Uterus (tissue), 4 donors: ENCODE measurements around the gene GRIN2C. TPM values are rescaled to one million over a fixed set of nuclear protein-coding genes. Genes with fewer than 3 reads are reported as not detected.
"Not testable (repeated sequence)": the region's sequence is repeated elsewhere in the genome, so short reads cannot be mapped to it uniquely, and the experiment has no call there.

Source experiments
- DNase-seq, 2 donors: peaks; one replicate each; pipeline ENCODE4 v3.0.0-alpha.2; 2019 to 2020
- H3K27ac ChIP-seq, 2 donors: fragments of 200-600 bp; sonication (generic); 1 replicate in 1 of 2; 2 replicates in 1 of 2; pipeline ENCODE4 v1.5.1; 2016 to 2018
- H3K27me3 ChIP-seq, 2 donors: fragments of 200-600 bp; sonication (generic); one replicate each; pipeline ENCODE4 v1.5.1; 2018 to 2019; ENCODE audit warnings: control low read depth in 1 of 2
- H3K36me3 ChIP-seq, 2 donors: fragments of 200-600 bp; sonication (generic); one replicate each; pipeline ENCODE4 v1.5.1; 2019; ENCODE audit warnings: control low read depth in 1 of 2
- H3K4me1 ChIP-seq, 2 donors: fragments of 200-600 bp; sonication (generic); one replicate each; pipeline ENCODE4 v1.5.1; 2018 to 2019; ENCODE audit warnings: control low read depth in 1 of 2
- H3K4me3 ChIP-seq, 2 donors: fragments of 200-600 bp; sonication (generic); 1 replicate in 1 of 2; 2 replicates in 1 of 2; pipeline ENCODE4 v1.5.1; 2018 to 2019; ENCODE audit warnings: mild to moderate bottlenecking in 1 of 2
- H3K9me3 ChIP-seq, 2 donors: fragments of 200-600 bp; sonication (generic); one replicate each; pipeline ENCODE4 v1.5.1; 2019; ENCODE audit warnings: control low read depth in 1 of 2
- POLR2A ChIP-seq, 2 donors: fragments of 450-650 bp; IDR thresholded peaks; one replicate each; pipeline ENCODE4 v1.6.1; 2016; ENCODE audit warnings: antibody characterized with exemption in 2 of 2, mild to moderate bottlenecking in 1 of 2, moderate library complexity in 1 of 2
- intact Hi-C: fragments of 100-400 bp; cut with DNase I; formaldehyde crosslinking; loops from one replicate; pipeline ENCODE4 v1.15.1; 2023; ENCODE audit warnings: low total_unique reads
- total RNA-seq, 4 donors: library from RNA; depleted of rRNA in 3 of 4; stranded (reverse); fragments of >200 nt in 3 of 4; gene quantifications; one replicate each; pipeline versions ENCODE4 v1.1.0 to v1.2.4, GENCODE V29; 2014 to 2023
- TF ChIP-seq, protein P1 (sequence below), 4 experiments: fragments of 200-600 bp in 2 of 4; fragments of 450-650 bp in 2 of 4; sonication (generic) in 2 of 4; IDR thresholded peaks; one replicate each; pipeline ENCODE4 v1.5.1; 2016 to 2019; ENCODE audit warnings: antibody characterized with exemption in 4 of 4, mild to moderate bottlenecking in 2 of 4, moderate library complexity in 1 of 4
- donor health status: DM: yes; HTN: yes; CAD: no.

The GRIN2C gene
- under 1 TPM in 2 of 4 donors, not detected in 2; 0.55 to 0.90 TPM for total RNA-seq

GRCh38 chr17:74859459-74860228 lies at the start of gene GRIN2C:
TSS of gene GRIN2C (minus strand) at chr17:74859885. CDS start at chr17:74855092, 4,793 bp downstream.
- DNase-seq, result no peak
- Histone ChIP-seq H3K4me1 (peaks cover 0 to 18% of the 10 kb centered on the region in 2 donors), H3K9me3 (no peaks in the 10 kb centered on the region), H3K36me3 (no peaks in the 10 kb centered on the region), H3K27ac (no peak within 1 kb of the TSS), H3K27me3 (peaks cover 18 to 31% of the 10 kb centered on the region in 2 donors), H3K4me3 (no peak within 1 kb of the TSS)
- no peak for TF ChIP-seq POLR2A (IDR thresholded peaks at IDR 0.05)
- TF ChIP-seq, protein P1, sequence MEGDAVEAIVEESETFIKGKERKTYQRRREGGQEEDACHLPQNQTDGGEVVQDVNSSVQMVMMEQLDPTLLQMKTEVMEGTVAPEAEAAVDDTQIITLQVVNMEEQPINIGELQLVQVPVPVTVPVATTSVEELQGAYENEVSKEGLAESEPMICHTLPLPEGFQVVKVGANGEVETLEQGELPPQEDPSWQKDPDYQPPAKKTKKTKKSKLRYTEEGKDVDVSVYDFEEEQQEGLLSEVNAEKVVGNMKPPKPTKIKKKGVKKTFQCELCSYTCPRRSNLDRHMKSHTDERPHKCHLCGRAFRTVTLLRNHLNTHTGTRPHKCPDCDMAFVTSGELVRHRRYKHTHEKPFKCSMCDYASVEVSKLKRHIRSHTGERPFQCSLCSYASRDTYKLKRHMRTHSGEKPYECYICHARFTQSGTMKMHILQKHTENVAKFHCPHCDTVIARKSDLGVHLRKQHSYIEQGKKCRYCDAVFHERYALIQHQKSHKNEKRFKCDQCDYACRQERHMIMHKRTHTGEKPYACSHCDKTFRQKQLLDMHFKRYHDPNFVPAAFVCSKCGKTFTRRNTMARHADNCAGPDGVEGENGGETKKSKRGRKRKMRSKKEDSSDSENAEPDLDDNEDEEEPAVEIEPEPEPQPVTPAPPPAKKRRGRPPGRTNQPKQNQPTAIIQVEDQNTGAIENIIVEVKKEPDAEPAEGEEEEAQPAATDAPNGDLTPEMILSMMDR (IDR thresholded peaks at IDR 0.05), result peak in 3 of 4 experiments; percentile 8 to 37 (median 11)
- intact Hi-C loops, result loop anchor here (5.0 to 10.0 kb wide), 2 partner anchors 67 to 115 kb away; partner anchors contain the start of gene NHERF1

DNA sequence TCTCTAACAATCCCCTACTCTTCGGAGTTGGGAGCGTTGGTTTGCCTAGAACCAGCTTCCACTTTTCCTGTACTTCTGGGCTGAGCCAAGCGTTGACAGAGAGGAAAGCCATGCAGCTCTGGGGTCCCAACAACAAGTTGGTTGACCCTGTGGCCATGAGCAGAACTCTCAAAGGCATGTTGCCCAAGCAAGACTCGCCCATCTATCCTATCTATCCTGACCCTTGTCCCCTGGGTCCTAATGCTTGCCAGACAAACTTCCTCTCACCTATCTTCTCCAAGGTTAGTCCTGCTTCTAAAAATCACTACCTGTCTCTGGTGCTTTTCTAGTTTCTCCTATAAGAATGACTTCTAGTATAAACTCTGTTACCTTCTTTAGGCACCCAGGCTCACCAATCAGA lies 49.4 kb upstream of the GRIN2C start:
- H3K27me3 ChIP-seq, H3K9me3 ChIP-seq, H3K27ac ChIP-seq, H3K4me3 ChIP-seq, H3K4me1 ChIP-seq, intact Hi-C loops, DNase-seq, H3K36me3 ChIP-seq: not testable (repeated sequence)

- Histone ChIP-seq H3K9me3 (no peaks in the 10 kb centered on the region), H3K36me3 (no peaks in the 10 kb centered on the region), H3K27ac (no peak overlapping the region), H3K4me3 (no peak overlapping the region), H3K4me1 (no peaks in the 10 kb centered on the region), H3K27me3 (peaks cover 0 to 5% of the 10 kb centered on the region in 2 donors)
- intact Hi-C loops, result no loop called here
- no peak for DNase-seq
- TF ChIP-seq, protein P1 (IDR thresholded peaks at IDR 0.05), result no peak
- TF ChIP-seq POLR2A (IDR thresholded peaks at IDR 0.05), result no peak
These were observed 47.3 kb upstream of the GRIN2C start for GRCh38 chr17:74907012-74907411.

GRCh38 chr17:74906214-74906793 lies 46.6 kb upstream of the GRIN2C start:
- H3K4me1 ChIP-seq, H3K36me3 ChIP-seq, H3K27me3 ChIP-seq, H3K4me3 ChIP-seq, H3K9me3 ChIP-seq, DNase-seq, intact Hi-C loops, H3K27ac ChIP-seq: not testable (repeated sequence)

DNA sequence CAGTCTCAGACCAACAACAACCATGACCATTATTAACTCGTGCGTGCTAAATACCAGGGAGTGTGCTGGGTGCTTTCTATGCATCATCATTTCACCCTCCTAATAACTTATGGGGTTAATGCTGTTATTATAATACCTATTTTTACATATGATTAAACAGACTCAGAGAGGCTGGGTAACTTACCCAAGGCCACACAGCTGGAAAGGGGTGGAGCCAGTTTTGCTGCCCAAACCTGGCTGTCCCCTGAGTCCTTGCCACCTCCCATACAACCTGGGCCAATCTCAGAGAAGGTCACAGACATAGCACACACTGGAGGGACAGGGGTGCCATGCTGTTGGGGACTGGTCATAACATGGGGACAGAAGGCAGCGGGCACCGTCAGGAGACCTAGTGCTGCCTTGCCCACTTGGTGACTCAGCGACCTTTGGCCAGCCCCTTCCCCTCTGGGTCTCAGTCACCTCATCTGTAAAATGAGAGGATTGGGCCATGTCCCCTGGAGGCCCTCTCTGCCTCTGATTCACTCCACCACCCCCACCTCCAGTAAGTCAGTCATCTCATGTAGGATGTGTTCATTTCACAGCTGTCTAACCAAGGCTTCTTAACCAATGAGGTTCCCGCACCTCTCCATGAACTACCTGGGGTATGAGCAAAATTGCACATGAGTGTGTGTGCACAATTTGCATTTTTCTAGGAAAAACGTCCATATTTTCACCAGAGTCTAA lies 45.2 kb upstream of the GRIN2C start:
- TF ChIP-seq POLR2A (IDR thresholded peaks at IDR 0.05), result no peak
- TF ChIP-seq, protein P1 (IDR thresholded peaks at IDR 0.05), result no peak
- H3K4me1 ChIP-seq, result no peaks in the 10 kb centered on the region
- H3K27me3 ChIP-seq, result peaks cover 0 to 5% of the 10 kb centered on the region in 2 donors
- no peaks in the 10 kb centered on the region for H3K36me3 ChIP-seq
- no peak for DNase-seq
- H3K27ac ChIP-seq, result no peak overlapping the region
- intact Hi-C loops, result no loop called here
- no peak overlapping the region for H3K4me3 ChIP-seq
- H3K9me3 ChIP-seq, result no peaks in the 10 kb centered on the region

DNA sequence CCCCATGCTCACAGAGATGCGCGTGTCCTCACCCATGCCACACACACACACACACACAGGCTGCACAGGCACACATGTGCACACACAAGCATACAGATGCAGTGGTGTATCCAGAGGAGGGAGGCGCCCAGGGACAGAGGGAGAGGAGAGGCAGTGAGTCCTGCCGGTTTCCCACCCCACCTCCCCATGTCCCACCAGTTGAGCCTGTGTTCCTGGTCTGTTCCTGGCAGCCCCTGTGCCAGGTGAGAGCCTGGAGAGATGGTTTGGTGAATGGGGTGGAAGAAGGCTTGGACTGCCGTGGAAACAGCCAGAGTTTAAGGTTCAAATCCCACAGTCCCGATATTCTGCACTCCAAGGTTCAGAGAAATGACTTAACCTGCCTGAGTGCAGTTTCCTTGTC lies 44.0 kb upstream of the GRIN2C start:
- intact Hi-C loops, result no loop called here
- Histone ChIP-seq H3K4me1 (no peaks in the 10 kb centered on the region), H3K9me3 (no peaks in the 10 kb centered on the region), H3K4me3 (no peak overlapping the region), H3K27me3 (peaks cover 0 to 5% of the 10 kb centered on the region in 2 donors), H3K36me3 (no peaks in the 10 kb centered on the region), H3K27ac (no peak overlapping the region)
- no peak for DNase-seq
- TF ChIP-seq POLR2A (IDR thresholded peaks at IDR 0.05), result no peak
- TF ChIP-seq, protein P1 (IDR thresholded peaks at IDR 0.05), result no peak
